Stimulated activated CD8-positive, alpha-beta memory T cell treated with anti-CD3 and anti-CD28 coated beads, Interleukin-12 subunit alpha, Interleukin-12 subunit beta, amount 100 ng/mL, for 24 hours (primary cell): Measurements from ENCODE around the gene CYBB.

Source experiments
- DNase-seq: peaks from one replicate; pipeline ENCODE4 v3.0.0-alpha.2; 2020; ENCODE audit errors: extremely low read depth

The CYBB gene

DNA sequence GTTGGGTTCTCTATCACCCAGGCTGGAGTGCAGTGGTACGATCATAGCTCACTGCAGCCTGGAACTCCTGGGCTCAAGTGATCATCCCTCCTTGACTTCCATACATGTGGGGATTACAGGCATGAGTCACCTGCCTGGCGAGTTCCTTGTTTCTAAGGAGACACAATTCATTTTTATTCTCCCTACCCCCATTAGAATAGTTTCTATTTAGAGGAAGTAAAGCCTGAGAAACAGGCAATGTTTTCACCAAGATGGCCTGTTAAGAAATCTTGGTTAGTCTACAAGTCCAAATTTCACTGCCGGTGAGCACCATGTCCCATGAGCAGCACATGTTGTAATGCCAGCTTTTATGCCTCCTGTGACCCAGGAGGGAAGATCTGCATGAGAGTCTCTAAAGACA lies 5.7 kb downstream of the CYBB start:
- DNase-seq: no peak

DNA sequence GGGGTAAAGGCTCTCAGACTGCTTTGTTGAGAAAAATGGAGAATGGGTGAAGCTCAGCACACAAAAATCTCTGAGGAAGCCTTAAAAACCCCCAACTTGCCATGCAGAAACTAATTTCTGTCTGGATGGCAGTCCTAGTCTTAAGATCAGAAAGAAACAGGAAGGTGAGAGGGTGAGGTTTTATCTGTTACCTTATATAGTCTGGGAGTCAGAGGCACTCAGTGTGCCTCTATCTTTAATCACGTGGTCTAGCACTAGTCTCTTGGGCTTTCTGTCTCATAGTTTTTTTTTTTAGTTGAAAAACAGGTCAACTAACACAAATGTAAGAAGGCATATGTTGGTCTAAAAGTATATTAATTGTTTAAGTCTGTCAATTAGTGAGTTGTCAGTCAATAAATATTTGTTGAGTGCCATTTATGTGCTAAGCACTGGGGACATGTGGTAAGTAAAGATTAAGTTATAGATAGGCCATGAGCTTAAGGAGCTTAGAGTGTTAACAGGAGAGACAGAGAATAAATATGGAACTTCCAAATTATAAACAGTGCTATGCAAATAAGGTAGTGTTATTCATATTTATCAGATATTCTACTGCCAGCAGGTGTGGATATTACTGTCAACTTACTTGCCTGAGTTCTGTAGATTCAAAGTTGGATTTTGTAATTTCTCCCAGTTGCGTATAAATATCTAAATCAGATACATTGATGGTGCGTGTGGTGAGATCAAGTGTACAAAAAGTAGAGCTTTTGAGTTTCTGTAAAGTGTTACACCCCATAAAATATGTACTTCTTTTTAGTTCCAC lies 7.0 kb downstream of the CYBB start:
- DNase-seq: no peak

DNA sequence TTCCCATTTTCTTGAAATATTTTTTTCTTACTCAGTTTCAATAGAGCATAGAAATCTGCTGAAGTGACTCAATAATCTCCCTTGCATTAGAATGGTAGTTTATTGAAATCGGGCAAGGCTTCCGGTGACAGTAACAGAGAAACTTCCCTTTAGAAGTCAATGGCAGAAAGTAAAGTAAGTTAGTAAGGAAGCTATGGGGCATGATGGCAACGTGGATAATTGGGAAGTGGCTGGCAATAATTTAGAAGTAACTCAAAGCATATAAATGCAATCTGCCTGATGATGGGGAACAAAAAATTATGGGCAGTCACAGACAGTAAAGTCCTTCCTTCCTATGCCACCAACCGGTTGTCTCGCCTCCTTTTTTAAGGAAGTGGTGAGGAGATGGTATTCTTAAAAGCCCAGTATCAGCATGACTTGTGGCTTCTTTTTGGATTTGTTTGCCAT lies 7.6 kb downstream of the CYBB start:
- no peak for DNase-seq

DNA sequence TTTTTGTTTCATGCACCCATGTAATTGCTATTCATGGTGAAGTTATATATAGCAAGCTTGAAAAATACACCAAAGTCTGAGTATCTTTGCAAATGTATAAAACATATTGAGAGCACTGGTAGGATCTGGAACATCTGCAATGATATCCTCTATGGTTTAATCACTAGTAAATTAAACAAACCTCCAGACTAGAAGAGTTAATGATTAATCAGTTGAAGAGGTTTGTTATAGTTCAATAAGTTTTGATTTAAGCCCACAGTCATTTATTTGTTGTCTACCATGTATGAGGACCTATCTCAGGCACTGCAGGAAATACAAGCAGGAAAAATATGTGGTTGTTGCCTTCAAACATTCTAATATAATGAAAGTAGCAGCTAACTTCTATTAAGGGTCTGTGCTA lies 16.5 kb downstream of the CYBB start:
- no peak for DNase-seq

DNA sequence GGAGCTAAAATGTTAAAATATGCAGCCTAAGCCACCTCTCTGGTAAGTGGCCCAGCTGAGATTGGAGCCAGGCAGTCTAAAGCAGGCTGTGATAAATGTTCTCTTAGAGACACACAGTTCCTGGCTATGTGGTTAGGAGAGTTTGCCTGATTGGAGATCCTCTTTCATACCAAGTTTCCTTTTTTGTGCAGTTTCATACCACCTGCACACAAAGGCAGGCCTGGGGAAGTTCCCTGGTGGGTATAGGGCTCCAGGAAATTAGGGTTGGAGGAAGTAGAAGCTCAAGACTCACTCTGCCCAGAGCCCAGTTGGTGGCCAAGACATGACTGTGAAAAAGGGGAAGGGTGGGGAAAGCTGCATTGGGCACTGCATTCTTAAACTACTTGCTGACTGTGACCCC lies 16.9 kb downstream of the CYBB start:
- DNase-seq: no peak

DNA sequence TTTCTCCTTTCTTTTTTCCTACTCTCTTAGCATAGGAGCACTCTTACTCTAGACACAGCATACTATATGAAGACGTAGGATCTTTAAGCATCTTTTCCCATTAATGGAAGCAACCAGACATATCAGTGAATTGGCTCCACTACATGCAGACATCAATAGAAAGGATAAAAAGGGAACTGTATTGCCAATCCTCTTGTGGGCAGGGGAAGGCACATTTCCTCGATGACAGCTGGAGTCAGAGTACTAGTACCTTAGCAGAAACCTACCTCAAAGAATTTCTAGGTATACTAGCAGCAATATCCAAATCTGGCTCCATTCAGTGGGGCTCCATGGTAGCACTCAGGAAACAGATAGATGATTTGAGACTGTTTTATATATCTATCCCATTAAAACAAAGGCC lies 20.1 kb downstream of the CYBB start:
- no peak for DNase-seq

DNA sequence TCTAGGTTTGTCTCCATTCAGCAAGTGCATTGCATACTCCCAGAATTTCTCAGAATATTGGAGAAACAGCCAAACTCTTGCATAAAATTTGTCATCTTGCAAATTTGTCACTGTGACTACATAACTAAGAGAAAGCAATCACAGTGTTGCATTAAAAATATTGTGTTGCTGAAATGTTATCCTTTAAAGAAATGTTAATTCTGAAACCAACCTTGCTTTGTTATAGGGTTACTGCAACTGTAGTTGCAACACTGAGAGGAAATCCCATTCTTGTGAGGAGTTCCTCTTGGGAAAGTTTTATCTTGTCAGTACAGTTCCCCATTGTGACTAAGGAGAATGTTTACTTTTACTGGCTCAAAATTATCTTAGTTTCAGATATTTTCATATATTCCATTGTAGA lies 20.9 kb downstream of the CYBB start:
- no peak for DNase-seq

DNA sequence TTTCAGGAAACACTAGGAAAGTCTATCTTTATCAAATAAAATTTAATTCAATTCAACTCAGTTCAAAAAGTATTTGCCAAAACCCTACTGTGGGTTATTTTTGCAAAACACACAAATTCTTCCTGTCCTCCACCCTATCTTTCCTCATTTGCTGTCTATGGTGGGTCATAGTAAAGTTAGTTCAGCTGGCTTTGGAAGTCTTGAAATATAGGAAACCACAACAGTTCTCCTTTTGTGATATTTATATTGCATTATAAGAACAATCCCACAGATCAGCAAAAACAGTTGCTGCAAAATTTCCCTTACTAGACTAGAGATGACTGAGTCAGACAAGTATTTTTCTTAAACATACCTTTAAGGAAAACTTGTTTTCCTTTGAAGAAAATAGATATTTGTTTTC lies 22.2 kb downstream of the CYBB start:
- DNase-seq: no peak

DNA sequence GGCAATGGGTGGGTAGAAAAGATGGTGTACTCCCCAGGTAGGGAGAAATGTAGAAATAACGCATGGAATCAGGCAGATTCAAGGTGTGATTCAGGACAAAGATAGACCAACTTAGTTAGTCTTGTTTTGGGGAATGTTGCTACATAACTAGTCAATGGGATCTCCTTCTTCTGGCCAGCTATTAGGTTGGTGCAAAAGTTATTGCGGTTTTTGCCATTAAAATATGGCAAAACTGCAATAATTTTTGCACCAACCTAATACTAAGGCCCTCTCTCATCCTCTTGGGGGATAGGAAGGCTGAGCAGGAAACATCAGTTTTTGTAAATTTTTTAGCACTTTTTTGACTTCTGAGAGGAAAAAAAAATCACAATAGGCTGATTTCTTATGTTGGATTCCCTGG lies 23.2 kb downstream of the CYBB start:
- DNase-seq: no peak

DNA sequence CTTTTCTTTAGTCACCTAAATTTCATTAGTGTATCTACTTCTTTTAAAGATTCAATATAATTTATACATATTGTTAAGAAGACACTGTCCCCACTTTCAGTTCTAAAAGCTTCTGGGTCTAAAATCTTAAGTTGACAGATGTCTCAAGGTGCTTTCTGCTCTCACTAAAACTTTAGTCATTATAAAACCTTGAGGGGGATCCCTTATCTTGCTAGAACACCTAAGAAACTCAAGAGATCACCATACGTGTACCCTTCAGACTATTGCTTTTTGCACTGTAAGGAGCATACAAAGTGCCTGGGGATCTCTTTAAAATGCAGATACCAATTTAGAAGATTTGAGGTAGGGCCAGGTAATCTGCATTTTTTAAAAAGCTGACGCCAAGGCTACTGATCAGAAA lies 30.1 kb downstream of the CYBB start:
- no peak for DNase-seq

DNA sequence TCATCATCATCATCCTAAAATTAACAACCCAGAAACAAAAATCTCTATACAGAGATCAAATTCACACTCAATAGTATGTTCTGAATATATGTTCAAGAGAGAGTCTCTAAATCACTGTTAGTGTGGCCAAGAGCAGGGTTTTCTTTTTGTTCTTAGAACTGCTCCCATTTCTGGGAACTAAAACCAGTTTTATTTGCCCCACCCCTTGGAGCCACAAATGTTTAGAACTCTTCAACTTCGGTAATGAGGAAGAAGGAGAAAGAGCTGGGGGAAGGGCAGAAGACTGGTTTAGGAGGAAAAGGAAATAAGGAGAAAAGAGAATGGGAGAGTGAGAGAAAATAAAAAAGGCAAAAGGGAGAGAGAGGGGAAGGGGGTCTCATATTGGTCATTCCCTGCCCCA lies 32.3 kb downstream of the CYBB start:
- DNase-seq: no peak

DNA sequence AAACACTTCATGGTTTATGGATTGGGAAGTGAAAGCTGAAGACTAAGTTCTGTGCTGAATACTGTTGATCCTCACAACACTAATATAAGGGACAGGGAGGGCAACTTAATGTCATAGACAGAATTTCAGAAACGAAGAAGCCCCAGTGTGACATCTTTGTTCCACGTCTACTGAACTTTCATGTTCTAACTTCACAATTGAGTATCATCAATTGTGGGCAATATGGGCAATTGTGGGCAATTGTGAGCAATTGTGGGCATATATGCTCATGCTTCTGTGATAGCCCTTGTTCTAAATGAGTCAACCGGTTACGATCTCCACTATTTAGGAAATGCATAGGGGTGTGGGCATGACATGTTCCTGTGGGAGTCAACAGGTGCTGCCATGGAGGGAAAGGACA lies 33.7 kb downstream of the CYBB start:
- no peak for DNase-seq

DNA sequence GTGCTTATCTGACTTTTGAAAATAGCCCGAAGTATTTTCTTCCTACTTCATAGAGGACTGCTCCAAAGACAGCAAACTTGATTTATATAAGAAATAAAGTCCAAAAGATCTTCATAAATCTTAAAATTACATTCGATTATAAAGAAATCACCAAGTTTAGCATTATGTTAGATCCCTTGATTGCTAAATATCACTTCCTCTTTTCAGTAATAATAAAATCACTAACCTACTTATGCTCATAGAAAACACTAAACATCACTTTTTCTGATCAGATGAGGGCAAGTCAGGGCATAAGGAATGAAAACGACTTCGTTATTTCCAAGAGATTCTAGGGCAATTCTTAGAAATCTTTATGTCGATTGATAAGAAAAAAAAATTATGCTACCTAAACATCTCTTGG lies 35.5 kb downstream of the CYBB start:
- no peak for DNase-seq

DNA sequence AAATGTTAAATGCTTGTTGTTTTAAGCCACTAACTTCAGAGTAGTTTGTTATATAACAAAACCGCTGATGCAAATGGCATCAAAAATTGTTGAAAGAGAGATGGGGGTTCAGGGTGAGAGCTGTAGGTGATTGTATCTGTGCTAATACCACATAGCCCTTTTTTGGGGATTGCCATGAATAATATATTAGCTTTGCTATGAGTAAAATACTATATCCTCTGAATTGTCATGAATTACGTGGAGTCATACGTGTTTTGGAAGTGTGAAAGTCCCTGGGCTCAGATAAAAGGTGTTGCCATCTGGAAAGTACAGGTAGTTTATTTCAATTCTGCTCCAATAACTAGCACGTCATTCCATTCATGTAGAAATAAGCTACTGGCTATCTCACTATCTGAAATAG lies 36.9 kb downstream of the CYBB start:
- no peak for DNase-seq

DNA sequence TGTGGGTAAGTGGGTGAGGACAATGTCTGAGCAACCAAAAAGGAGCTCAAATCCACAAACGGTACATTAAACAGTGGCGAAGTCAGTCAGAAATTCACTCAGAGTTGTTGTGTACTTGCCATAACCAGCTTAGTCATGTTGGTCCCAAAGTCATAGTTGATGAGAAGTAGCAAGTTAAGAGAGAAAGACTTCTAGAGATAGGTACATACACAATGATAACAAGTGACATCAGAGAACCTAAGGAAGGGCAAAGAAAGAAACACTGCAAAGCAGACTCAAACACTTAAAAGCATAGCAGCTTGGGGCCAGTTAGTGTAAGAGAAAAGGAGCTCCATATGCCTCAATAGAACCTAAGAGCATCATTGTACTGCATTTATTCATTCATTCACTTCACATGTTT lies 37.3 kb downstream of the CYBB start:
- no peak for DNase-seq

DNA sequence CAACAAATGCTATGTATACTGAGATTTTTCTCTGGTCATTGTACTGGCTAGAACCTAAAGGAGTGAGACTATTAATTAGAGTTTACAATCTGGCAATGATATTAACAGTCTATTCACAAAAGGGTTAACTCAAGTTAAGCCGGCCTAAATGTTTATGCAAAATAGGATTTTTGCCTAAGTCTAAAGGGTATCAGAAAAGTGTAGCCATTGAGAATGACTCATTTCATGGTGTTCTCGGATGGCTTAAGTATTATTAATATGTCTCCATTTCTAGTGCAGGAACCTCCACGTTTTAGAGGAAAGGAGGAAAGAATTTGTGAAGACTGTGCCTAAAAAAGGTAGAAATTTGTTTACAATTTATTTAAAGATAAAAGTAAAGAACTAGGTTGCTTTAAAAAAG lies 37.7 kb downstream of the CYBB start:
- DNase-seq: no peak

DNA sequence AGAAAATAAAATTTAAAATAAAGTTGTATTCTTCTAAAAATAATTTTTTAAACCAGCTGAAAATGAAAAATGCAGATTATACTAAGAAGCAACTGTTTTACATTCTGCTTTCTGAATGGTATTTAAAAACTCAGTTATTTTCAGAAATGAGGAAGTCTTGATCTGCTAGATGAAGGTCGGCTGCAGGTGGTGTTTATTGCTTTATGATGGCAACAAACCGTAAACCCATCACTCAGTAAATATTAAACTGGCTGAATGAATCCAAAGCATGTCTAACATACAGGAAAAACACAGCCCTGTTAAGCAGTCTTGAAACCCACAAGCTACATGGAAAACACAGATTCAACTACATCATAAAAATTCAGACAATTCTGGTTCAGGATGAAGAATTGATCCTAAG lies 38.2 kb downstream of the CYBB start:
- DNase-seq: no peak

DNA sequence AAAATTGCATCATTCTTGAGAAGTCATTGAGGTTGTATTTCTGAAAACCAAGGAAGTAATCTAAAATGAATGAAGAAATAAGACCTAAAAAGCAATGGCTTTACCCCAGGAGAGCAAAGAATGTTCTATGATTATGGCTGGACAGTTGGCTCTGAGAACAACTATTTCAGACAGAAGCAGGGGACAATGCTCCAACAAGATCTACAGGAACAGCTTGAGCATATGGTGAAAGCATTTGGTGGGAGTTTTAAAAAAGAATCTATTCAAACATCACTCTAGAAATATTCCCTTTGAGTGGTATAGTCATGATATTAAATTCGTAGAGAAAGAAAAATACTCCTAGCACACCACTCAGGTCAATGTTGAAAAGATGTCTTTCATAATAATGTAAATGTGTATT lies 40.8 kb downstream of the CYBB start:
- no peak for DNase-seq

DNA sequence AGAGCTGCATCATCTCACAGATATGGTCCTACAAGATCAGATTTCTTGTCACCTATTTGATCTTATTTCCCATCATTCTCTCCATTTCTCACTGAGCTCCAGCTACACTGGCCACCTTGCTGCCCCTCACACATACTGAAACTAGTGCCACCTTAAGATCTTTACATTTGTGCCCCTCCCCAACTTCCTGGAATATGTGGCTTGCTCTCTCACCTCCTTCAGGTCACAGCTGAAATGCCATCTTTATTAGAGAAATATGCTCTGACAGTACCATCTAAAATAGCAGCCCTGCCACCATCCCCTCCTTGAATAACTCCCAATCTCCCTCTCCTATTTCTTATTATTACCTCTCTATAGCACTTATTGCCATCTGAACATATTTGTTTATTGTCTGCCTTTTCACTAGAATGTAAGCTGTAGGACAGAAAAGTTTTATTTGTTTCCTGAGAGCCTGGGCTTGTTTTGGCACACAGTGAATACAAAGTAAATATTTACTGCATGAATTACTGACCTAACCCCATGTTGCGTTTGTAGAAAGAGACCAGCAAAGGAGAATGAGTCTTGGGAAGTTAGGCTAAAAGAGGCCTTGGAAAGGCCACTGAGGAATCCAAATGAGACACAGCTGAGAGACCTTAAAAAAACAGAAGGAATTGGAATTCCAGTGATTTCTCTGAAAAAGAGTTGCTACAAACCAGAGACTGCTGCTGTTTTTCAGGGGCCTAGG lies 44.8 kb downstream of the CYBB start:
- no peak for DNase-seq

DNA sequence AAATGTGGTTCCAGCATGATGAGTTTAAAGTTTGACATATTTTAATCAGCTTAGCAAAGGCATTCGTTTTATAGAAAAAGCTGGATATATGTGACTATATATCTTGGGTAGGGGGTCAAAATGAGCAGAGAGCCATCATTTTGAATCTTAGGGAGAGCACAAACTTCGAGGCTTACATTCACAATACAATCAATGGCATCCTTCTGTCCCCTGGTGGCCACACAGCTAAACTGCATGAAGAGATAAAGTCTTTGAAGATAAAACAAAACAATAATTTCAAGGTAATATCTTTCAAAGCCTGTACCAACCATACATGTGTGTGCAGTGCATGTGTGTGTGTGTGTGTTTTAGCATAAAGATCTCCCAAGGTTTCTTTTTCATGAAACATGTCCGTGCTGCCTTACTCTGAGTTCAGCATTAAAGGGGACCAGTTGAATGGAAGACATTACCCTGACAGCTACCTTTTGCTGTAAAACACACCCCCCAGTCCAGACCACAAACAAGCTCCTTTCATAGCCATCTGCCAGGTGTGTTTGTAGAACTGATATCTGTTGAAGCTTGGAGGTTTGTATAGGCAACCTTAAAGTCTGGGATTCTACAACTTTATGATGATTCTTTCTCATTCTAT lies 45.5 kb downstream of the CYBB start:
- no peak for DNase-seq

DNA sequence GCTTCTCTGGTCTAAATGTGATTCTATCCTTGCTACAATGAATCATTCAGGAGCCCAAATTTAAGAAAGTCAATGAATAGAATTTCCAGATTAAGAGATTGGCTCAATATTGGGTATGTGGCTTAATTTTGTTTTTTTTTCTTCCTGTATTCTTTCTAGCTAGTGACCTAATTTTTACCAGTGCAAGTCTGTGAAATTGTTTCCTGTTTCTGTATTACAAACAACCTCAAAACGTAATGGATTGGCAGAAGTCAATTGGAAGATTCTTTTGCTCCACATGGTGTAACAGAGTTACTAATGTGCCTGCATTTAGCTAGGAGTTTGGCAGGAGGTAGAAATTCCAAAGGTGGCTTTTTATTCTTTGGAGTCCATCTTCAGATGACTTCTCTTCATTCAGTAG lies 49.9 kb downstream of the CYBB start:
- no peak for DNase-seq

DNA sequence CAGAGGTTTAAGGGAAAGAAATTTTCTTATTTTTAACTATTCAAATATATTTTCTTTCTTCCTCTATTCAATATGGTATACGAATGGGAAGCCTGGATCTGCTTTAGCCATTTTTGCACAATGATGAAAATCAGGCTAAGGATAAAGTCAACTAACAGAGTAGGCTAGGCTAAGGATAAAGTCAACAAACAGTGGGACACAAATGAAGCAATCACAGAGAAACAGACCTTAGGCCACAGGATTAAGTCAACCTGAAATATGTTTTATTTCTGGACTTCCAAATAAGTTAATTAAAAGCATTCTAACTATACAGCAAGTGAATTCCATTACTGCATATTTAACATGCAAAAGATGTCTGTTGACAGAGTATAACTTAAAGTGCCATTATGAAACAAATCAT lies 50.5 kb downstream of the CYBB start:
- DNase-seq: no peak

DNA sequence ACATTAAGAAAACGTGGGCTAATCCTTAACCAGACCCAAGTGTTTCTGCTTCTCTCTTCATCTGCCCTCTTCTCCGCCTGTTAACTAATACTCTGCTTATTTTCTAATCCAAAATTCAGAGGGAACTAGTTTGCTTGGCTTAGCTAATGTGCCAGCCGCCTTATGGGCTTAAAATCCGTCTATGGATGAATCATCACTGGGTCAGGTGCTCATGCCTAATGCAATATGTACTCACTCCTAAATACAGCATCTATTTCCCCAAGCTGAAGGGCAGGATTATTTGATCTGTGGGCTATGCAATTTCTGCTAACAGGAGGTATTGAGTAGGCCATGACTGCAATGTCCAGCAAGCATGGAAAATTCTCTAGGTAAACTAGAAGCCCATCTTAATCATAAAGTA lies 55.1 kb downstream of the CYBB start:
- DNase-seq: no peak
